ENCODE results near the gene CLTC. TPM values are rescaled to one million over a fixed set of nuclear protein-coding genes. Genes with fewer than 3 reads are reported as not detected.

Gene CLTC
- polyA plus RNA-seq, 1 of the 3 experiments (the other 2 are of a cell fraction) = 160 TPM

- TF ChIP-seq IRF3 (IDR thresholded peaks at IDR 0.05; ENCODE audit: low read depth, low read length) (no peak), RCOR1 (IDR thresholded peaks at IDR 0.05; ENCODE audit: low read length) (no peak), RAD21 (IDR thresholded peaks at IDR 0.05; ENCODE audit: low read length) (no peak)
Measured at GRCh38 chr17:59698143-59698542, 78.4 kb downstream of the CLTC start (continued).

- peaks cover 71% of the 10 kb centered on the region for H3F3A ChIP-seq (replicated peaks; ENCODE audit: insufficient read depth)
- H3K9me2 ChIP-seq = no peaks in the 10 kb centered on the region
- H3K27ac ChIP-seq (ENCODE audit: low read depth in 2 of 2, low read length in 1 of 2) = no peak overlapping the region; a peak in 1 of 4 replicates
- H3K9me3 ChIP-seq = no peaks in the 10 kb centered on the region
- ChIA-PET POLR2A (no interaction called here), CTCF (interaction anchor here (1.4 kb wide), 1 partner anchor 10 kb away, joined by 3 read pairs; no protein-coding TSS in a partner anchor)
- WGBS (ENCODE audit: low lambda C conversion rate) = 96% methylated on average over 7 of the region's 7 CpGs
- TF ChIP-seq NRF1 (IDR thresholded peaks at IDR 0.05; ENCODE audit: low read depth, low read length) (no peak), MXI1 (IDR thresholded peaks at IDR 0.05; ENCODE audit: low read depth, low read length) (no peak), RFX5 (IDR thresholded peaks at IDR 0.05; ENCODE audit: low read length) (no peak), GABPA (IDR thresholded peaks at IDR 0.05; ENCODE audit: low read depth) (no peak), TAF1 (IDR thresholded peaks at IDR 0.05; ENCODE audit: borderline replicate concordance, low read depth, low read length) (no peak), EZH2phosphoT487 (IDR thresholded peaks at IDR 0.05; ENCODE audit: borderline replicate concordance, low read depth) (no peak), USF2 (IDR thresholded peaks at IDR 0.05; ENCODE audit: borderline replicate concordance, low read depth, low read length) (no peak), YY1 (IDR thresholded peaks at IDR 0.05; ENCODE audit: low read depth) (no peak), RXRA (IDR thresholded peaks at IDR 0.05; ENCODE audit: borderline replicate concordance, low read depth) (no peak)
- peaks cover 100% of the 10 kb centered on the region for H3K79me2 ChIP-seq (ENCODE audit: insufficient read depth)
- no peak overlapping the region for H3K4me3 ChIP-seq (ENCODE audit: low read depth in 2 of 2, low read length in 1 of 2)
- peaks cover 87% of the 10 kb centered on the region for H4K20me1 ChIP-seq (ENCODE audit: insufficient read depth)
- peaks cover 80 to 83% of the 10 kb centered on the region in 2 experiments for H3K36me3 ChIP-seq (replicated peaks in 1 of 2; ENCODE audit: control insufficient read depth in 1 of 2, insufficient read depth in 2 of 2, low read length in 1 of 2)
- no peak overlapping the region for H3K9ac ChIP-seq
- no peaks in the 10 kb centered on the region for H3K27me3 ChIP-seq (ENCODE audit: insufficient read depth)
- no peak overlapping the region for H2AFZ ChIP-seq (ENCODE audit: low read depth)
- H3K4me1 ChIP-seq (ENCODE audit: control insufficient read depth in 1 of 2, insufficient read depth in 2 of 2, low read depth in 1 of 2, low read length in 1 of 2) = peaks cover 0 to 9% of the 10 kb centered on the region in 2 experiments; a peak in 2 of 4 replicates
- DNase-seq = no peak
- no peak overlapping the region for H3K4me2 ChIP-seq
Measured at GRCh38 chr17:59699218-59699617, 79.5 kb downstream of the CLTC start.

GRCh38 chr17:59699786-59700185 lies 80.1 kb downstream of the CLTC start:
- H3K27ac ChIP-seq (ENCODE audit: low read depth in 2 of 2, low read length in 1 of 2) = no peak overlapping the region; a peak in 1 of 4 replicates
- no peaks in the 10 kb centered on the region for H3K9me2 ChIP-seq
- TF ChIP-seq CHD2 (IDR thresholded peaks at IDR 0.05; ENCODE audit: low read length, partially characterized antibody) (no peak), RFX5 (IDR thresholded peaks at IDR 0.05; ENCODE audit: low read length) (no peak), POLR2AphosphoS5 (IDR thresholded peaks at IDR 0.05; ENCODE audit: low read depth, low read length) (no peak), NRF1 (IDR thresholded peaks at IDR 0.05; ENCODE audit: low read depth, low read length) (no peak), GABPA (IDR thresholded peaks at IDR 0.05; ENCODE audit: low read depth) (no peak), JUND (IDR thresholded peaks at IDR 0.05) (no peak), PBX3 (IDR thresholded peaks at IDR 0.05) (no peak), FOXM1 (IDR thresholded peaks at IDR 0.05; ENCODE audit: low read depth) (no peak), ZBTB33 (IDR thresholded peaks at IDR 0.05; ENCODE audit: borderline replicate concordance, low read depth) (no peak), FOSL2 (IDR thresholded peaks at IDR 0.05; ENCODE audit: borderline replicate concordance, low read depth) (no peak), MXI1 (IDR thresholded peaks at IDR 0.05; ENCODE audit: low read depth, low read length) (no peak), EP300 (IDR thresholded peaks at IDR 0.05; ENCODE audit: borderline replicate concordance in 1 of 2, low read depth in 1 of 2, low read length in 1 of 2) (no peak), YY1 (IDR thresholded peaks at IDR 0.05; ENCODE audit: low read depth) (no peak)
- POLR2A ChIA-PET = interaction anchor here (0.6 kb wide), 1 partner anchor 154 kb away, joined by 4 read pairs; no protein-coding TSS in a partner anchor
- H3K27me3 ChIP-seq (ENCODE audit: insufficient read depth) = no peaks in the 10 kb centered on the region
- no peaks in the 10 kb centered on the region for H3K9me3 ChIP-seq
- peaks cover 88% of the 10 kb centered on the region for H4K20me1 ChIP-seq (ENCODE audit: insufficient read depth)
- peaks cover 76 to 78% of the 10 kb centered on the region in 2 experiments for H3K36me3 ChIP-seq (replicated peaks in 1 of 2; ENCODE audit: control insufficient read depth in 1 of 2, insufficient read depth in 2 of 2, low read length in 1 of 2)
- peaks cover 100% of the 10 kb centered on the region for H3K79me2 ChIP-seq (ENCODE audit: insufficient read depth)
- H3F3A ChIP-seq (replicated peaks; ENCODE audit: insufficient read depth) = peaks cover 65% of the 10 kb centered on the region
- H2AFZ ChIP-seq (ENCODE audit: low read depth) = no peak overlapping the region
- DNase-seq = no peak
- 94% methylated on average over 6 of the region's 6 CpGs for WGBS (ENCODE audit: low lambda C conversion rate)
- CTCF ChIA-PET = no interaction called here
- H3K4me3 ChIP-seq (ENCODE audit: low read depth in 2 of 2, low read length in 1 of 2) = no peak overlapping the region
- H3K4me1 ChIP-seq (ENCODE audit: control insufficient read depth in 1 of 2, insufficient read depth in 2 of 2, low read depth in 1 of 2, low read length in 1 of 2) = peaks cover 0 to 9% of the 10 kb centered on the region in 2 experiments; a peak in 2 of 4 replicates
- no peak overlapping the region for H3K4me2 ChIP-seq
- H3K9ac ChIP-seq = no peak overlapping the region

Data from SK-N-SH (cell line).